HG03565 (cell line): ENCODE results near the gene RSPO4.

Source experiments
- ATAC-seq: cut with Tn5 transposase; IDR thresholded peaks from one replicate; pipeline ENCODE4 v1.9.1; 2021; ENCODE audit warnings: mild to moderate bottlenecking, moderate library complexity; ENCODE audit not compliant: unreplicated experiment

The RSPO4 gene

DNA sequence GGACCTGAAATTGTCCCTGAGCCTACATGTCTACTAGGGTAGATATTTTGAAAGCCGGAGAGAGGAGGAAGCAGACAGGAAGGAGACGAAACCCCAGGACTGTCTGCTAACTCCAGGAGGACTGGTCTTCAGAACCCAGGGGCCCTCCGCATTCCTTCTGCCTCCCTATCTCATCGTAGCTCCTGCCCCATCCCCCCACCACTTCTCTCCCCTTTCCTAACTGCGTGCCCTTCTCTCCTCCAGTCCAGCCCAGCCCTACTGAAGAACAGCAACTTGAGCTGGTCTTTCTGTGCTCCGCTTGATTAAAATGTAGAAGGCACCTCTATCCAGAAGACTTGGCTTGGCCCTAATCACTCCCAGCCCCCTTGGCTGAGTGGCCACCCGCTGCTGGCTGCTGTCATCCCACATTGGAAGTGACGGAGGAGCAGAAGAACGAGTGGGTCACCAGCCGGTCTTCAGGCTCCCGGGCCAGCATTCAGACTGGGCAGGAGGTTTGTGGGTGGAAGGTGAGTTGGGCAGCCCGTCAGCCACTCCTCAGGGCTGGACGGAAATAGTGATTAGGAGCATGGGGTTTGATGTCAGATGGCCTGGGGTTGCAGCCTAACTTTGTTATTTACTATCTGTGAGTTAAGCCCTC, 57.2 kb downstream of the RSPO4 start:
- ATAC-seq, result no peak

DNA sequence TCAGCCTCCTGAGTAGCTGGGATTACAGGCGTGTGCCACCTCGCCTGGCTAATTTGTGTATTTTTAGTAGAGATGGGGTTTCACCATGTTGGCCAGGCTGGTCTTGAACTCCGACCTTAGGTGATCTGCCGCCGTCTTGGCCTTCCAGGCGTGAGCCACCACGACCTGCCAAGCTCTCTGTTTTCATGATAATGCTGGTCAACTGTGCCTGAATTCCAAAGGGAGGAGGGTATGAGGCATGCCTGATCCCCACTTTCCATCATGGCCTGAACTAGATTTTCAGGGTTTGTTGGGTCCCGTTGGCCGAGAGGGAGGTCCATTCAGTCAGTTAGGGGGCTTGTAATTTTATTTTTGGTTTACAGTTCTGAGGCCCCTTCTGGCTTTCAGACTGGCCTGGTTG, 58.0 kb downstream of the RSPO4 start:
- no peak for ATAC-seq

DNA sequence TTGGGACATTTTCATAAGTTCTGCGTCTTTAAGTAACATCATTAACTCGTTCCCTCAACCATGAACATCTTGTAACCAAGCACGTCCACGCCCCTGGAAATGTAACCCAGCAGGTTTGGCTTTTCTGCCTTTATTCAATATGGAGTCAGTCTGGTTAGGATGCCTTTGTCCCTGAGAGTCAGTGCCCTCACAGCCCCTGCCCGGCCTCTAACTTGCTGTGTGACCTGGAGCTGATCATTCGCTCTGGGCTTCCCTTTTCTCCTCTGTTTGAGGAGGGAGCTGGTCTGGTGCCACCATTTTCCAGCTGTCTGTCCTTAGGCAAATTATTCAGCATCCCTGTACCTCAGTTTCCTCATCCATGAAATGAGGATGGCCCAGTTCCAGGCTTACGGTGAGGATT, 59.5 kb downstream of the RSPO4 start:
- no peak for ATAC-seq

DNA sequence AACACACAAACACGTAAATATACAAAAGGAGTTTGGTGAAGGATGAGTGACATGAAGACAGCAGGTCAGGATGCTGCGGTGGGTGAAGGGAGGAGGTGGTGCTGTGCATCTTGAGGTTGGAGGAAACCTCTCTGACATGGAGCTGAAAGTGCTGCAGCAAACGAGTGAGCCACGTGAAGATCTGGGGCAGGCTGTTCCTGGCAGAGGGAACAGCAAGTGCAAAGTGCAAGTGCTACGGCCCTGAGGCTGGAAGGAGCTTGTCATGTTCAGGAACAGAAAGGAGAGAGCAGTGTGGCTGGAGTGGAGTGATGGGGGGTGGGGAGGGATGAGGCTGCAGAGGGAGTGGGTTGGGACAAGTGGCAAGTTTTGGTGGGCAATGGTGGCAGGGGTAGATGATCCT, 61.2 kb downstream of the RSPO4 start:
- no peak for ATAC-seq

DNA sequence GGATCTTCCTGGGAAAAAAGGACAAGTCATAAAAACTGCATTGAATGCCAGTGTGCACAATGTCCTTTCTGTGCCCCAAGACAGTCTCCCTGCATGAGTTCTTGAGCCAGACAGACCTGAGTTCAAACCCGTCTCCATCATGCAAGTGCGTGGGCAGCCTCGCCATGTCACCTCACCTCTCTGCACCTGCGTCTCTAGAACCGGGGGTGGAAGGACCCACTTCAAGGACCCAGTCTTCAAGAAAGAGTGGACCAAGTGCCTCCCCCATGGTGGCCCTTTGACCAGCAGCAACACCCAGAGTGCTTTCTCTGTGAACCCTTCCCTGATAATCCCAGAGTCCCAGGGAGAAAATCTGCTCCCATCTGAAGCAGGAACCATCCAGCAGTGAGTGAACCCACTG, 62.5 kb downstream of the RSPO4 start:
- no peak for ATAC-seq

DNA sequence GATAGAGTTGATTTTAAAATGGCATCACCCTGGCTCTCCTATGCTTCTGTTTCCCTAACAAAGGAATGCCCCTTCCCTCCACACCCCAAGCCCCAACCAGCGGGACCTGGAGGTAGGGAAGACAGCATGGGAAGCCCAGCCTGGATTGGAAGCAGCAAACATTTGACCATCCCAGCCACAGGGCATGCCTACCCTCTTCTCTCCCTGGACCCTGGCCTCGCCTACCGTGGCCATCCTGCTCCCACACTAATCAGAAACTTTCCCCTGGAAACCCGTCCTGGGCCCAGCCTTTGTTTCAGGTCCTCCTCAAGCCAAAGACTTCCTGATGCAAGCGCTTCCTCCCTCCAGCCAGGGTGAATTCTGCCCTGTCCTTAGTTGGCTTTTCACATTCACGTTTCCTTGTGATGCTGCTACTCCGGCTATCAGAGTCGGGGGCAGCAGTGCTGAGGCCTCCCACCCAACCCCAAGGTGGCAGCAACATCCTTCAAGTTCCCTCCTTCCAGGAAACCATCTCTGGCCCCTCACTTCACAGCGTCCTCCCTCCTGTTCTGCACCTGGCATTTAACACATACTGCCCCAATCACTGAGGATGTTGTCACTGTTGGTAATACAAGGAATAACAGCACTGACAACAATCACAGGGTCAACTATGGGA, 67.8 kb downstream of the RSPO4 start:
- no peak for ATAC-seq

DNA sequence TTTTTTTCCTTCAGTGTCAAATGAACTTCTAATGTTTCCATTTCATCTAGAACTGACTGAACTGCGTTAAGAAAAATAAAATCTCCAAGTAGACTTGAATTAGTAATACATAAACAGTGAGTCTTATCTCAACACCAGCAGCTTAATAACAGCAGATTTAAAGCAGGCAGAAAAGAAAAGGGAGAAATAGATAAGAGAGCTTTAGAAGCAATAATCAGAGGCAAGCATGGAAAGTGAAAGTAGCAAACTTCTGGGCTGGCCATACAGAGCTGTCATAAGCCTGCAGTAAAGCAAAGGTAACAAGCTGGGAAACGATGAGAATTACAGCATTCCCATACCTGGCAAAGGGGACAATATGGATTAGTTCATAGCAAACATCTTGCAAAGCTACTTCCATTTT, 69.1 kb downstream of the RSPO4 start:
- no peak for ATAC-seq

DNA sequence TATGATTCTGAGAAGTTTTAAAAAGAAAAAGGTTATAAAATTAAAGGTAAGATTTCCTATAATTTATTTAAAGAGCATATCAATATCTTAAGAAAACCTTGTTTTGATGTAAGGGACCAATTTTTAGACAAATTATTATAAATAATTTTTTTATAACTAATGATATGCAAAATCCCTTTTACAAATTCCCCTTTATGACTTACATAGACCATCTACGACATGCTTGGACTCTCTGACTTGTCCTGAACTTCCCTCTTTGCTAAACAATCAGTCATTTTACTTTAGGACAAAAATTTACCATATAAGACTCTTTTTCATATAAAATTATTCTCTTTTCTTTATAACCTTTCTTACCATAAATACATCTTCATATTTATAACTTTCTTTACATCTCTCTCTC, 70.7 kb downstream of the RSPO4 start:
- no peak for ATAC-seq

DNA sequence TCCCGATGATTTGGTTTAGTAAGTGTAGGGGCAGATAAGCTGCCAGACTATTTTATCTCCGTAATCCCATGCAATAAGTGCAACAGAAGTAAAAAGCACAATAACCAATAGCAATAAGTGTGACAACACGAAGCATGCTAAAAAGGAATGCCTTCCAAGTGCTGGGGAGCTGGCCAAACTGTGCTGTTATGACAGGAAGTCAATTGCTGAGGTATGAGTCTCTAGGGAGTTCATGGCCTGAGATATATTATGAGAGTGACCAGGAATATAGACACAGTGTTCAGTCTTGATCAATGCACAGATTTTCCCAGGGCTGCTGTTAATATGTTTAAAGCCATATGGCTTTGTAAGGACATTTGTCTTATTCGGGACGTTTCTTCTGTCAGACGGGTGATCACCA, 75.4 kb downstream of the RSPO4 start:
- ATAC-seq, result no peak

DNA sequence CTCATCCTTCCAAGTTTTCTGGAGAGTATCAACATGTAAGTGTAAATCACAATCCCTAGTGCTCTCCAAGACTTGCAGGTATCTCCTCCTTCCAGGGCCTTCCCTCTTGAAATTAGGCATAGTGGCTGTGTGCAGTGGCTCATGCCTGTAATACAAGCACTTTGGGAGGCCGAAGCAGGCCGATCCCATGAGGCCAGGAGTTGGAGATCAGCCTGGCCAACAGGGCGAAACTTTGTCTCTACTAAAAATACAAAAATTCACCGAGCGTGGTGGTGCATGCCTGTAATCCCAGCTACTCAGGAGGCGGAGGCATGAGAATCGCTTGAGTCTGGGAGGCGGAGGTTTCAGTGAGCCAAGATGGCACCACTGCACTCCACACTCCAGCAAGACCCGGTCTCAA, 76.6 kb downstream of the RSPO4 start:
- no peak for ATAC-seq

DNA sequence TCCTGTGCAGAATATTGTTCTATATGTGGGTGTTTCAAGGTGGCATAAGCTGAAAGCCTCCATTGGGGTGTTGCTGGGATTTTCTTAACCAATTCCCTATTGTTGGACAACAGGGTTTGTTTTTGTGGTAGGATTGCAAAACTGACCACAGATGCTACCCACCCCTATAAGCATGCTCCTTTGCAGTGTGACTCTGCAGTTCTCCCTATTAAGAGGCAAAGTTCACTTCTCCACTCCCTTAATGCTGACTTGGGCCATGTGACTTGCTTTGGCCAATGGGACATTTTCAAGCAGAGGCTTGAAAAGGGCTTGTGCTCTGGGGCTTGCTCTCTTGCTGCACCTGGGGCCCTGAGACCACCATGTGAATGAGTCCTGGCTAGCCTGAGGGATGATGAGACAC, 77.5 kb downstream of the RSPO4 start:
- no peak for ATAC-seq

DNA sequence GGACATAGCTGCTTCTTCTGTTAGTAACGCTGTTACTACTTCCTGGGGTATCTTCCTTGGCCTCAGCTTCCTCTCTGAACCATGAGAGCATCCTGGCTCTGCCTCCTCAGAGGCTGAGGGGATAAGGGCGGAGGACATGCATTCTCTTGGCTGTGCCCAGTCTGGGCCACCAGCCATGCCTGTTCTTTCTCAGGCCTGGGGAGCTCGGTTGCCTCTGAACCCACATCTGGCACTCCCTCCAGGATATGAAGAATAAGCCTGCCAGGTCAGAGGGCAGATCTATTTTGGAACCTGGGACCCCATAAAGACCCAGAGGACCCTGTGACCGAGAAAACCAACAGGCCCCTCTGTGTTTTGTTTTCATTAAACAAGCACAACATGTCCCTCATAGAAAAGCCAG, 79.3 kb downstream of the RSPO4 start:
- no peak for ATAC-seq

DNA sequence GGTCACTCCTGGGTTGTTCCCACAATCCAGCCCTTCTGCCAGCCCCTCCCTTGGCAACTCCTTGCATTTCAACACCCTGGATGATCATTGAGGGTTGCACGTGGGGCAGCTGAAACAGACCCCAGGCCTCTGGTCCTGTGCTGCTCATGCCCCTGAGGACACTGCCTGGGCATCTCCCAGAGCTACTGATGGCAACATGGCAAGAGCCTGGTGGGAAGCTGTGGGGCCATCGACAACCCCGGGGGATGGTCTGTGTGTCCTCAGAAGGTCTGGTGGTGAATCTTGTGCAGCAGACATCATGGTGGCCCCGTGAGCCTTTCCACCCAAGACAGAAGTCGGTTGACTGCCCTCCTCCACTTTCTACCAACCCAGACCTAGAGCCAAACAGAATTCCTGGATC, 81.0 kb downstream of the RSPO4 start:
- ATAC-seq, result no peak

DNA sequence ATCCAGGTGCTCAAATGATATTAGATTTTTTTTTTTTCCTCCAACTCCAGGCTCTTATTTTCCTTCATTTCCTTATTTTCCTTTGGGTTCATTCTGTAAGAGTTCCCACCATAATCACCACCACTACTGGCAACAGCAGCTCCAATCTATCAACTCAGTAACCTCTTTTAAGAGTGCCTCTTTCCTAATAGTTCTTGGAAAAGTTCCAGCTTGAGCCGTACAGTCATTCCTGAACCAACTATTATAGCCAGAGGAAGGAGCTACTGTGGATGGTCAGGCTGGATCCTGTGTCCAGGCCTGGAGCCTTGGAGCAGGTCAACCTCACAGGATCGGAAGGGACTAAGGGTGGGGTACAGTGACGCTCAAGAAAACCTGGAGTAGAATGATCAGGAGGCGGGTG, 81.8 kb downstream of the RSPO4 start:
- no peak for ATAC-seq

DNA sequence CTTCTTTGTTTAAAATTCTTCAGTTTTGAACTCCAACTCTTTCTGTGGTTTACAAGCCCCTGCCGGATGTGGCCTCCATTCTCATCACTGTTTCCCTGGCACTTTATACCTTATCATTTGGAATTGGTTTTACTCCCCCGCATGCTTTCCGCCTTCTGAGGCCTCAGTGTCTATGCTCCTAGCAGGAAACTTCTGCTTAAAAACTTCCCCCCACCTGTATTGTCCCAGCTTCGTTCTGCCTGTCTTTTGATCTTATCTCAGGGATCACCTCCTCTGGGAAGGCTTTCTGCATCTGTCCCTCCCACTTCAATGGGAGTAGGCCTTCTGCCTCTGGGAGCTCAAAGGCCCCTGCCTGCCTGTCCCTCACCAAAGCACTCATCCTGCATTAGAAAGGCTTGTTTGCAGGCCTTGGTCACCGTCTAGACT, 82.6 kb downstream of the RSPO4 start:
- ATAC-seq, result no peak

DNA sequence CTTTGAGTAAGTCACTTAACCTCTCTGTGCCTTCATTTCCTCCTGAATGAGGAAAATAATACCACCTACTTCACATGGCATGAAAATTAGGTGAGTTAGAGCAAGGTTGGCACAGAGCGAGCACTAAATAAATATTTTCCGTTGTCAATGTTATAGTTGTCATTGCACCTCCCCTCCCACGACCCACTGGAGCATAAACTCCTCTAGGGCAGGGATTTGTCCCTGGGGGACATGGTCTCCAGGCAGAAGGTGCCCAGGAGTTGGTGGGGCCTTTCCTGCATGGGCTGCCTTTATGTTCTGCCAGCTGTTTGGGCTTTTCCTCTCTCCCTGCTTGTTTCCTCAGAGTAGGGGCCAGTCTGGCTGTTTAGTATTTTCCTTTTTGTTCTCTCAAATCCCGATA, 84.7 kb downstream of the RSPO4 start:
- no peak for ATAC-seq

DNA sequence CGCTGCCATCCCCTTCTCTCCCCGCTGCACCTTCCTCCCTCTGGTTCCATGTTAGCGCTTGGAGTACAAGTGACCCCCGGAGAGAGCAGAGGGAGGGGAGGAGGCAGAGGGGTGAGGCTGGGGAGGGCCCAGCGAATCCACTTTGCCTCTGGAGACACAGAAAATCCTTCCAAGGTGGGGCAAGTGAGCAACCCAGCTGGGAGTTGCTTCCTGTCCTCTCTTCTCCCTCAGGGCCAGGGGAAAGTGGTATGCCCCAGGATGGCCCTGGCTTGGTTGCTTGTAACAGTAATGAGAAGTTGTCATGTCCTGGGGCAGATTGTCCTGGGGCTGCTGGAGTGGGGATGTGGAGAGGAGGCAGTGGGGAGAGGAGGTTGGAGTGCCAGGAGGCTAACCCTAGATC, 85.3 kb downstream of the RSPO4 start:
- no peak for ATAC-seq

DNA sequence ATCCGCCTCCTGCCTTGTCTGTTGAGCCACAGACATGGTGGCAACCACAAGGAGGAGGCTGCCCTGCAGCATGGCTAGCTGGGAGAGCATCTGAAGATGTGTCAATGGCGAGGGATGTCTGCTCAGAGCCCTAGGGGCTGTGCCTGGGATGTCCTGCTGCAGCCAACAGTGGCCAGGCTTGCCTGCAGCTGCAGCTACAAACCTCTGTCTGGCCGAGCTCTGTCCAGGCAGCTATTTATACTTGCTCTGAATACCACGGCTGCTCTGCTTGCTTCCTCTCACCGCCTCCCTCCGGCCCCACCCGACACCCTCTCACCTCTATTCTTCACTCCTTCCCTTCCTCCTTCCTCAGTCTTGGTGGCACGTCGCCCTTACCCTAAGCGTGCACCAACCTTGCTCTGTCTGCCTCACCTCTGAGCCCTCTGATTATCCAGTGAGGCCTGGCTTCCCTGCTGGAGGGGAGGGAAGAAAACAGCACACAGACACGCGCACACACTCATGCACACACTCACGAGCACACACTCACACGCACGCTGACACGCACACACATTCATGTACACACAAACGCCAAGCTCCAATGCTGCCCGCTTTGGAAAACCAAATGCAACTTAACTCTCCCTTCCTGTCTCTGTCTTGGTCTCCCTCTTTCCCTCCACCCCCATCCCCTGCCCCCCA, 85.8 kb downstream of the RSPO4 start, which contains the start of gene ANGPT4:
ANGPT4 (minus strand) TSS at position 210 of the 675 bp plus-strand sequence; CDS start at position 90, 120 bp downstream.
- no peak for ATAC-seq

DNA sequence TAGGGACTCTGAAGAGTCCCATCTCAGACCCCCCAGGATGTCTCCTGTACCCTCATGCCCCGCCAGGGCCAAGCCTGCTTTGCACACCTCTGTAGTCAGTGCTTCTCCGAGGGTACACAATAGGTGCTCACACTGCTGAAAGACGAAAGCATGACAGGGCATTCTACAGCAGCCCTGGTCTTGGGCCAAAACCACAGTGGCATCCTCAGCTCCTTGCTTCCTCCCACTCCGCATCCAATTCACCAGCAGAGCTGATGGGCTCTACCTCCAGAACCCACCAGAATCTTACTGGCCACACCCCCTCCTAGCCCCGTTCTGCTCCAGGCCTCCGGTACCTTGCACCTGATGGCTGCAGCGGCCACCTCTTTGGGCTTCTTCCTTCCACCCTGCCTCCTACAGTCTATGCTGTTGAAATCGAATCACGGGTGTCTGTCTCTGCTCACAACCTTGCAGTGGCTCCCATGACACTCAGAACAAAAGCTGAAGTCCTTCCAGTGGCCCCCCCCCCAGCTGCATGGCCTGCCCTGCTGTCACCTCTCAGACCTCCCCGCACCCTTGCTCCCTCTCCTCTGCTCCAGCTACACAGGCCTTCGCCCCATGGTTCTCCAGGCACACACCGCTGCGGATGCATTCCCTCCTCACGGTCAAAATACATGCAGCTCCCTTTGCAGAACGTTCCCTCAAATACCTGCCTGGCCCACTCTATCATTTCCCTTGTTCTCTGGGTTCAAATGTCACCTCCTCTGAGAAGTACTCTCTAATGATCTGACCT, 87.2 kb downstream of the RSPO4 start:
- ATAC-seq, result no peak

DNA sequence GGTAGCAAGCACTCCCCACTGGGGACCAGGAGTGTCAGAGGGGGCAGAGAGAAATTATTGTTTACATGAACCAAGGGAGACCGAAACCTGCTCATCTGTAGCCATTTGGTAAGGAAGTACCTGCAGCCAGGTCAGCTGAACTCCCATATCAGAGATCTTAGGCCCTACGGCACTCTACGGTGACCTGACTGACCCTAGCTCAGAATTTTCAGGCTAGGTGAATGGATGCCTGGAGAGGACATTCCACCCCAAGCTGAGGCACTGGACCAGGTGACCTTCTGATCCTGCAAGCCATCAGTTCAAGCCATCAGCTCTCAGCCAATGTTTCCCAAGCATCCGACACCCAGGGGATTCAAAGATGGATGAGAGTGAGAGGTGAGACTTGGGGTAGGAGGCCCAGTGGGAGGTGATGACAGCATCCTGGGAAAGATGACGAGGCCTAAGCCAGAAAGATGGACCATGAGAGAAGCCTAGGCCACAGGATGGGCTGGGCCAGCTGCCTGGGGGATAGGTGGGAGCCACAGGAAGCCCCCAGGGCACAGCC, 88.7 kb downstream of the RSPO4 start:
- ATAC-seq, result no peak

DNA sequence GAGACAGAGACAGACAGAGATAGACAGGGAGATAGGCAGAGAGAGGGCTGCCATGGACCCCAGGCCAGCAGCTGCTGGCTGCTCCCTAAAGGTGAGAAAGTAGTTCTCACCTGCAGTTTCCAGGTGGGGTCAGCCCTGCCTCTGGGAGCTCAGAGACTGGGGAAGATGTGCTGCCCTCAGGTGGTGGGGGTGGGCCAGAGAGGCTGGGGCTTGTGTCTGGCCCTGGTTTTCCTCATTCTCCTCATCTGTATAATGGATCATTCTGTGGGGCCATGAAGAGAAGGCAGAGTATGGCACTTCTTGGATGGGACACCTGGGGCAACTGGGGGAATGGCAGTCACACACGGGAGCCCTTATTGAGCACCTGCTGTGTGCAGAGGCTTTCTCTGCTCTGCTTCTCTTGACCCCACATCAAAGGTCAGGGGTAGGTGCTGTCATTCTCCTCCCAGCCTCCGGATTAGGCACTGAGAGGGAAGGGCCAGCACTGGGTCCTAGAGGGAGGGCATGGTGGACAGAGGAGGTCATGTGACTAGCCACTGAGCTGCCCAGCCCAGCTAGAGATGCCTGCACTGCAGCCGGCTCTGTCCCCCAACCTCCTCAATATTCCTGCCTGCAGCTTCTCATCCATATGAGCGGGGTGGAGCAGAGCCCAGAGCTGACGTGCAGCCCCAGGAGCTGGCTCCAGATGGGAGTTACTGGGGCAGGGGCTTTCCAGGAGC, 90.1 kb downstream of the RSPO4 start:
- ATAC-seq, result no peak
